ENCODE results near the gene ZNF841. TPM values are rescaled to one million over a fixed set of nuclear protein-coding genes. Genes with fewer than 3 reads are reported as not detected.

The ZNF841 gene
- total and polyA plus RNA-seq, 2 of the 8 experiments (the other 6 are each of a cell fraction or from before 2014, with no cell fraction given), result 4.1 to 17.9 TPM

GRCh38 chr19:52028780-52029123 is 66.8 kb downstream of the ZNF841 start (continued):
- no peak for TF ChIP-seq NANOG (IDR thresholded peaks at IDR 0.05; ENCODE audit: insufficient read depth, low read depth, low read length, poor library complexity, severe bottlenecking)
- no peak for TF ChIP-seq GABPA (IDR thresholded peaks at IDR 0.05; ENCODE audit: borderline replicate concordance, insufficient read depth, low read length)
- no peak for TF ChIP-seq CHD7 (IDR thresholded peaks at IDR 0.05; ENCODE audit: insufficient replicate concordance, low read length)

Measured in H1 (cell line).